GM18498 (cell line): ENCODE measurements around the gene SMIM21.

Experiments
- ATAC-seq: cut with Tn5 transposase; IDR thresholded peaks from one replicate; pipeline ENCODE4 v1.9.1; 2021; ENCODE audit warnings: mild to moderate bottlenecking, moderate library complexity; ENCODE audit not compliant: unreplicated experiment

Gene SMIM21

DNA sequence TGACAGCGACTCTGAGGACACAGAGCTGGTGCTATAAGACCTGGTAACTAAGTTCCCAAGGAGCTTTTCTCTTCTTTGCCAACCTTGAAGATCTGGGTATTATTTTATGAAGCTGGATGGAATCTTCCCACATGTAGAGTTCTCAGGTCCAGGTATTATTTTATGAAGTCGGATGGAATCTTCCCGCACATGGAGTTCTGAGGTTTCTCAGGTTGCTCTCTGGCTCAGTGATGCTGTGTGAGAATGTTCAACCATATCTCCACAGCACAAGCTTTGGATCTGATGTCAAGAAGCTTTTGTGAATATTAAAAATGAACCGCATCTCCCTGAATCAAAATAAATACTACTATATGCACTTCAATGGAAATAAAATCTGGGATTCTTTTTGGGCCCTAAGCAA lies at the start of gene SMIM21:
Gene SMIM21, minus strand, starts transcription at position 101 of the 400 bp plus-strand sequence. CDS start 140 bp downstream, outside the sequence.
- no peak for ATAC-seq

DNA sequence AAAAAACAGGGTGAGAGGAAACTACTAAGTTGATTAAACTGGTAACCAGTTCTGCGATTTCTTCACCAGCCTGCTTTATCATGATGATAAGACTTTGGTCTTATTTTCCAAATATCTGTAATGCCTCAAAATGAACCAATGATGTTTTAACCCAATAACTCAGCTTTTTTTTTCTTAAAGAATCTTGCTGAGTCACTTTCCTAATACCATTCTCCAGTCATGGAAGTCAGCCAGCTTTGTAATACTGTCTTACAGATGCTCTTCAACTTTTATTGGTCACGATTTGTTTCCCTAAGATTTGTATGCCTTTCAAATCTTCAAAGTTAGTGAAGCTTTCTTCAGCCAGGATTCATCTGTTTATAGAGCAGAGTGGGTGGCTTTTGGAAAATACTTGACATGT lies 47.7 kb upstream of the SMIM21 start:
- ATAC-seq = no peak

DNA sequence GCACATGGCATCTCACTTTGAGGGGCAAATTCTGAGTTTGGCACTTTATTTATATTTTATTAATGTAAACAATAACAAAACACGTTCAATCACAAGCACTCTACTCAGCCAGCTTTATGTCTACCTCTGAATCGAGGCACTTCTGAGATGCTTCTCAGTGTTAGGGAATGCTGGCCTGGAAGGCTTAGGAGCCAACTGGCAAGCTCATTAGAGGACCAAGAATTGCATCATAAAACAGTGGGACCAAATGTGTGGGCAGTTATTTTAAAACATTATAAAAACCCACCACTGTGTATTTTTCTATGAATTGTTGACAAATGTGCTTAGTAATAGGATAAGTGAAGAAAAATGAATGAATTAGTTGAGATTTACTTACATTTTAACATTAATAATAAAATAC lies 46.8 kb upstream of the SMIM21 start:
- ATAC-seq = no peak

DNA sequence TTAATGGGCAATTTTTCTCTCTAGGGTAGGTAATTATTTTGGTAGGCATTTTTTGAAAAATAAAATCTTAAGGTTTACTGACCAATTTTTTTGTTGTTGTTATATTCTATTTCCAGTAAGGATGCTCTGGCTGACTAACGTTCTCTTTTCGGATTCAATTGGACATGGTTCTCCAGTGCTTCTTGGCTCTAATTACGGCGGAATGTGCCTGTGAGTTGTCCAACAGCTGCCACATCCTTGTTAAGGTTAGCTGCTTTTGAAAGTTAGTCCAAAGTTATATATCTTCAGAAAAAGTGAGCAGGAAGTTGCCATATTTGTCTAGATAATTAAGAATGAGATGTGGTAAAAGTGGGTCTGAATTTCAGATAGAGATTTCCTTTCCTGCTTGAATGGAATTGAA lies 45.8 kb upstream of the SMIM21 start:
- no peak for ATAC-seq

- ATAC-seq = no peak
Observed at GRCh38 chr18:75472906-75473305, 45.4 kb upstream of the SMIM21 start.

DNA sequence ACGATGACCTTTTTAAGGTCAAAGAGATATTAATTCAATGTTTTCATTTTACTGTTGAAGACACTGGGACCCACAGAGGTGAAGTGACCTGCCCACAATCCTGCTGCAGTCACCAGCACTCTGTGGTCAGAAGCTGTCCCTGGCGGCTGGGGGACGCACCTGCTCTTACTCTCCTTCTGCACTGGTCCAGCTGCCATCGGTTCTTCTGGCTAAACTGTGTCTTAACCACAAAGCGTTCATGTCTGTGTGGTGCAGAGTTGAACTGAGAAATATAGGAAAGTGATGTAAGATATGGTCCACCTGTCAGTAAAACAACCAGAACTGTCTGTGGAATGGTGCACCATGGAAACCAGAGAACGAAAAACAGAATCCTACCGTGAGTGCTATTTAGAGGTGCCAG lies 44.9 kb upstream of the SMIM21 start:
- ATAC-seq = no peak

- no peak for ATAC-seq
Observed at GRCh38 chr18:75471850-75472249, 44.3 kb upstream of the SMIM21 start.

- ATAC-seq = no peak
Observed at GRCh38 chr18:75467851-75468250, 40.3 kb upstream of the SMIM21 start.

GRCh38 chr18:75467281-75467795 lies 39.8 kb upstream of the SMIM21 start:
- no peak for ATAC-seq

GRCh38 chr18:75464356-75464755 lies 36.9 kb upstream of the SMIM21 start:
- no peak for ATAC-seq

DNA sequence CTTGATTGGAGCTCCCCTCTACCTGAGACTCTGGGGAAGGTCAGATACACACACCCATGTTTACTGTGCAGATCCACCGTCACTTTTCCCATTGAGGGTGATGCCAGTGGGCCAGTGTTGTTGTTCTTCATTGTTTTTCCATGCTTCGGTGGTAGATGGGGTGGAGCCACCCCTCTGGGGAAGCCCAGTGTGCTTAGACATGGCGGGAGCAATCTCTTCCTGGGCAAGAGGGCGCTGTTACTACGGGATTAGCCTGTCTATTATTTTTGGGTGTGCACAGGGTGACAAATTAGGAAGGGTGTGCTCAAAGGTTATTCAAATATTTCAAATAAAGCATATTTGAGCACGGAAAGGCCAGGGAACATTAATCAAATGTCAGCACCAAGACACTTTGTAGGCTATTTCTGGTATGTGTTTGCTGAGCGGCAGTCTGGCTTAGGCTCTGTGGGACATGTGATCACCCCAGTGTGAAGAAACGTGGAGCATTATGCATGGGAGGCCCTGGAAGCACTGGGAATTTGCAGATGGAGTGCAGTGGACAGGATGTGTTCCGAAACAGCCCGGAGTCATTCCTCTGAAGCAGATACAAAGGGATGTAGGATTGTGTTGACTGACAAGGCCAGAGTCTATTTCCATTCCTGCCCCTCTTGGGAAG lies 34.8 kb upstream of the SMIM21 start:
- no peak for ATAC-seq

- no peak for ATAC-seq
Observed at GRCh38 chr18:75456199-75456631, 28.7 kb upstream of the SMIM21 start.

GRCh38 chr18:75455249-75456198 lies 28.0 kb upstream of the SMIM21 start:
- no peak for ATAC-seq

GRCh38 chr18:75454022-75454795 lies 26.7 kb upstream of the SMIM21 start:
- no peak for ATAC-seq

DNA sequence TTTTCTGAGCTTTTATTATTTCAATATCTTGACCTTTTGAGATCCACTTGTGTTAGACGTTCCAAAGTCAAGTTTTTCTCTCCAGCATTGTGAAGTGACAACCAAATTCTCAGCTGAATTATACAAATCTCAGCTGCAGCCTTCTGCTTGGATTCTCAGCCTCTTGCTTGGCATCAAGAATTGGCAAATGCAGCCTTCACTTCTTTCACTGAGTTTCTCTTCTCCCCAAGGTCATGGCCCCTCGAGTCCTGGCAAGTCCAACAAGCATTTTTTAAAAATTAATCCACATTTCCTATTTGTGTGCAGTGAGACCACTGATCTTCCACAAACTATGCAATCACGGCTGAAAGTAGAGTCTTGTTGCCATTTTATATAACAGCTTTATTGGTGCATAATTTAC lies 23.4 kb upstream of the SMIM21 start:
- no peak for ATAC-seq

GRCh38 chr18:75441896-75442295 lies 14.4 kb upstream of the SMIM21 start:
- no peak for ATAC-seq

DNA sequence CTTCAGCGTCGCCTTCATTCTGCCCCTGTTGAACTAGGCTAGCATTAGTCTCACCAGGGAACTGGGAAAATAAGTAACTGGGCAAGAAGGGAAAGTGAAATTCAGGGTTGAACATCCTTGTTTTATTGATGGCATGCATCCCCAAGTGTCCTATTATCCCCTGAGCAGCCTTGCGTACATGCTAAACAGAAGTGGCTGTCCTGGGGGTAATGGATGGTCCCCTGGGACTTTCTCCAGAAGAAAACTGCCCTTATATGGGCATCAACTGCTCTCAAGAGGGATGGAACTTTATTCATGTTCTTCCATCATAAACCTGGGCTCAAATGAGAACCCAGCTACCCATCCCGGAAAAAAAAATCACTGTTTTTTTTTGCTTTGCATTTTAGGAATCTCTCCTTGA lies 11.8 kb upstream of the SMIM21 start:
- ATAC-seq = no peak

GRCh38 chr18:75438891-75439290 lies 11.4 kb upstream of the SMIM21 start:
- ATAC-seq = no peak

DNA sequence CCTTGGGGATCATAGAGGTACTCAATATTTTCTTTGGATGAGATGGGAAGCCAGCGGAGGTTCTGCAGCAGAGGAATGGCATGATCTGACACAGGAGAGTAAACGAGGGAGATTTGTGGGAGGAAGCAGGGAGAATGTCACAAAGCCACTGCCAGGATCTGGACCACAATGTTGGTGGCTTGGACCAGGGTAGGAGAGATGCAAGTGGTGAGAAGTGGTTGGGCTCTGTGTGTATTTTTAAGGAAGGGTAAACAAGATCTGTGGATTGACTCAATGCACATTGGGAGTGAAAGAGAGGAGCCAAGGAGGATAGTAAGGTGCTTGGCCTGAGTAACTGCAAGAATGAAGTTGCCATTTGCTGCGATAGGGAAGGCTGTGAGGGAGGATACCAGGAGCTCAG lies 10.5 kb upstream of the SMIM21 start:
- no peak for ATAC-seq

DNA sequence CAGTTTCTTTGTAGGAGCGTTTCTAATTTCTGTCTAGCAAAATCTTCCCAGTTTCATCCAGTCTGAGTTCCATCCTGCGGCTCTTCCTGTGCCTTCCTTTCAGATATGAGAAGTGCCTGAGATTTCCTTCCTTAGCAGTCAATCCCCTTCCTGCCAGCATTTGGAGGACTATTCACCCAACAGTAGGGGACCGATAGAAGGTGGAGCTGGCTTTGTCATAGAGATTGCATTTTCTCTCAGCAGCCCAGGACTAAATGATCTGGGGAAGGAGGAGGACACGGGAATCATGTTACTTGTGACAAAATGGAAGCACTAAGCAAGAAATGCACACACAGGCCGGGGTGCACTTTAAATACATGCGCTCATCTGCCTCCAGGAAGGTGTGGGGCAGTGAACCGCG lies 5.6 kb upstream of the SMIM21 start:
- no peak for ATAC-seq

GRCh38 chr18:75429975-75430374 lies 2.5 kb upstream of the SMIM21 start:
- ATAC-seq = no peak
